Measurements from ENCODE around the gene MAGEC3.

- TF ChIP-seq, protein P1, sequence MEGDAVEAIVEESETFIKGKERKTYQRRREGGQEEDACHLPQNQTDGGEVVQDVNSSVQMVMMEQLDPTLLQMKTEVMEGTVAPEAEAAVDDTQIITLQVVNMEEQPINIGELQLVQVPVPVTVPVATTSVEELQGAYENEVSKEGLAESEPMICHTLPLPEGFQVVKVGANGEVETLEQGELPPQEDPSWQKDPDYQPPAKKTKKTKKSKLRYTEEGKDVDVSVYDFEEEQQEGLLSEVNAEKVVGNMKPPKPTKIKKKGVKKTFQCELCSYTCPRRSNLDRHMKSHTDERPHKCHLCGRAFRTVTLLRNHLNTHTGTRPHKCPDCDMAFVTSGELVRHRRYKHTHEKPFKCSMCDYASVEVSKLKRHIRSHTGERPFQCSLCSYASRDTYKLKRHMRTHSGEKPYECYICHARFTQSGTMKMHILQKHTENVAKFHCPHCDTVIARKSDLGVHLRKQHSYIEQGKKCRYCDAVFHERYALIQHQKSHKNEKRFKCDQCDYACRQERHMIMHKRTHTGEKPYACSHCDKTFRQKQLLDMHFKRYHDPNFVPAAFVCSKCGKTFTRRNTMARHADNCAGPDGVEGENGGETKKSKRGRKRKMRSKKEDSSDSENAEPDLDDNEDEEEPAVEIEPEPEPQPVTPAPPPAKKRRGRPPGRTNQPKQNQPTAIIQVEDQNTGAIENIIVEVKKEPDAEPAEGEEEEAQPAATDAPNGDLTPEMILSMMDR (IDR thresholded peaks at IDR 0.05), result no peak
- no peak for TF ChIP-seq POLR2AphosphoS5 (IDR thresholded peaks at IDR 0.05)
Observed at GRCh38 chrX:141903400-141904155, 65.5 kb downstream of the MAGEC3 start, which contains the start of gene MAGEC1.
